ENCODE results near the gene TMEM108. TPM values are rescaled to one million over a fixed set of nuclear protein-coding genes. Genes with fewer than 3 reads are reported as not detected.

TMEM108 gene
- total and polyA plus RNA-seq, 3 donors from 2014 or later: 13.9 to 44.3 (median 16.1) TPM

GRCh38 chr3:133377396-133377795 lies 339.2 kb downstream of the TMEM108 start:
- intact Hi-C loops (cut with DNase I; ENCODE audit: low total_unique reads): no loop called here
- 70 to 93% methylated on average over 2 to 3 of the region's 3 CpGs for WGBS, 2 donors

DNA sequence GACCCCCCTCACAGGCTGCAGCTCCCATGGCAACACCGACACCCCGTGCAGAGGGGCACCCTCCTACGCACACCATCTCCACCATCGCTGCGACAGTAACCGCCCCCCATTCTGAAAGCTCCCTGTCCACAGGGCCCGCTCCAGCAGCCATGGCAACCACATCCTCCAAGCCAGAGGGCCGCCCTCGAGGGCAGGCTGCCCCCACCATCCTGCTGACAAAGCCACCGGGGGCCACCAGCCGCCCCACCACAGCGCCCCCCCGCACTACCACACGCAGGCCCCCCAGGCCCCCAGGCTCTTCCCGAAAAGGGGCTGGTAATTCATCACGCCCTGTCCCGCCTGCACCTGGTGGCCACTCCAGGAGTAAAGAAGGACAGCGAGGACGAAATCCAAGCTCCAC lies 341.7 kb downstream of the TMEM108 start:
- H3K4me1 ChIP-seq: no peaks in the 10 kb centered on the region
- WGBS, 2 donors: 96 to 98% methylated on average over 13 to 14 of the region's 19 CpGs
- TF ChIP-seq POLR2A (IDR thresholded peaks at IDR 0.05) (no peak), CTCF (IDR thresholded peaks at IDR 0.05) (no peak)
- intact Hi-C loops (cut with DNase I; ENCODE audit: low total_unique reads): no loop called here
- no peak overlapping the region for H3K4me3 ChIP-seq
- no peaks in the 10 kb centered on the region for H3K9me3 ChIP-seq
- no peak for DNase-seq
- H3K27ac ChIP-seq: no peak overlapping the region
- H3K36me3 ChIP-seq (ENCODE audit: low read depth, missing control alignments): no peaks in the 10 kb centered on the region
- H3K27me3 ChIP-seq: no peaks in the 10 kb centered on the region

More at GRCh38 chr3:133377396-133377795, 339.2 kb downstream of the TMEM108 start:
- no peaks in the 10 kb centered on the region for H3K36me3 ChIP-seq (ENCODE audit: low read depth, missing control alignments)
- no peaks in the 10 kb centered on the region for H3K27me3 ChIP-seq
- no peaks in the 10 kb centered on the region for H3K9me3 ChIP-seq
- TF ChIP-seq POLR2A (IDR thresholded peaks at IDR 0.05) (no peak), CTCF (IDR thresholded peaks at IDR 0.05) (peak in 2 of 3 experiments; percentile 18 to 49)
- no peak overlapping the region for H3K27ac ChIP-seq
- H3K4me1 ChIP-seq: no peaks in the 10 kb centered on the region
- no peak overlapping the region for H3K4me3 ChIP-seq
- peak; percentile 41 for DNase-seq

DNA sequence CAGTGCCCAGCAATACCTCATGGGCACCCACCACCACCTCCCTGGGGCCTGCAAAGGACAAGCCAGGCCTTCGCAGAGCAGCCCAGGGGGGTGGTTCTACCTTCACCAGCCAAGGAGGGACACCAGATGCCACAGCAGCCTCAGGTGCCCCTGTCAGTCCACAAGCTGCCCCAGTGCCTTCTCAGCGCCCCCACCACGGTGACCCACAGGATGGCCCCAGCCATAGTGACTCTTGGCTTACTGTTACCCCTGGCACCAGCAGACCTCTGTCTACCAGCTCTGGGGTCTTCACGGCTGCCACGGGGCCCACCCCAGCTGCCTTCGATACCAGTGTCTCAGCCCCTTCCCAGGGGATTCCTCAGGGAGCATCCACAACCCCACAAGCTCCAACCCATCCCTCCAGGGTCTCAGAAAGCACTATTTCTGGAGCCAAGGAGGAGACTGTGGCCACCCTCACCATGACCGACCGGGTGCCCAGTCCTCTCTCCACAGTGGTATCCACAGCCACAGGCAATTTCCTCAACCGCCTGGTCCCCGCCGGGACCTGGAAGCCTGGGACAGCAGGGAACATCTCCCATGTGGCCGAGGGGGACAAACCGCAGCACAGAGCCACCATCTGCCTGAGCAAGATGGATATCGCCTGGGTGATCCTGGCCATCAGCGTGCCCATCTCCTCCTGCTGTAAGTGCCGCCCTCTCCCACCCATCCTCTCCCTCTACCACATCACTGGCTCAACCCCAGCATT lies 342.5 kb downstream of the TMEM108 start:
- H3K4me1 ChIP-seq: no peaks in the 10 kb centered on the region
- intact Hi-C loops (cut with DNase I; ENCODE audit: low total_unique reads): no loop called here
- WGBS, 2 donors: 95 to 97% methylated on average over 15 to 16 of the region's 16 CpGs
- no peaks in the 10 kb centered on the region for H3K36me3 ChIP-seq (ENCODE audit: low read depth, missing control alignments)
- no peak overlapping the region for H3K4me3 ChIP-seq
- DNase-seq: no peak
- no peaks in the 10 kb centered on the region for H3K9me3 ChIP-seq
- no peak overlapping the region for H3K27ac ChIP-seq
- no peak for TF ChIP-seq CTCF (IDR thresholded peaks at IDR 0.05)
- TF ChIP-seq POLR2A (IDR thresholded peaks at IDR 0.05): no peak
- no peaks in the 10 kb centered on the region for H3K27me3 ChIP-seq

DNA sequence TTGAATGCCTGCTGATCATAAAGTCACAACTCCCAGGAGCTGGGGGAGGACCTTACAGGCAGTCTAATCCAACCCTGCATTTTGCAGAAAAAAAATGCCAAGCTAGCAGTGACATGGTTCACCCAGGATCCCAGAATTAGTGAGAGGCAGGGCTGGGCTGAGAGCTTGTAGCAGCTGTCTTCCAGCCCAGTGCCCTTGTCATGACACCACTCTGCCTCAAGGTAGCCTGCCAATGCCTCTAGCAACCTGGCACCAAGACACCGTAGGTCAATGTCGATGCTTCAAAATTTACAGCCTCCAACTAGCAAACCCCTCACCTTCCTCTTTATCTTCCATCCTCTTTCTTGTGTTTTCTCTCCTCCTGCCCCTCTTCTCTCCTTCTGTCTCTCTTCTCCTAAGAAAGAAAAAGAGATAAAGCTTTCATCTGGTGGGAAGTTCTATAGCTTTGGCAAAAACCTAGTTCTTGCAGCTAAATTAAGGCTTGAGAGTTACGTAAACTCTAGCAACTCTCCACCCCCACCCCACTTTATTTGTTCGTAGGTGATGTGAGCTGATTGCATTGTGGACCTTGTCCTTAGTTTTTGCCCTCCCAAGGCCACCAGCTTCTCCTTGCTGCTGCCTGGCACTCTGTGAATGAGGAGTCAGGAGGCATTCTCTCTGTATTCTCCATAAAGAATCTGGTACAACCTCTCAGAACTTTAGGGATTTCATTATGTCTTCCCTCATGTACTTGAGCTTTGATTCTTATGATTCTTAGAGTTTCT lies 343.3 kb downstream of the TMEM108 start:
- TF ChIP-seq CTCF (IDR thresholded peaks at IDR 0.05) (no peak), POLR2A (IDR thresholded peaks at IDR 0.05) (no peak)
- Histone ChIP-seq H3K4me1 (no peaks in the 10 kb centered on the region), H3K4me3 (no peak overlapping the region), H3K27ac (no peak overlapping the region), H3K27me3 (no peaks in the 10 kb centered on the region), H3K9me3 (no peaks in the 10 kb centered on the region), H3K36me3 (ENCODE audit: low read depth, missing control alignments) (no peaks in the 10 kb centered on the region)
- no peak for DNase-seq
- 75 to 91% methylated on average over 4 of the region's 4 CpGs for WGBS, 2 donors
- intact Hi-C loops (cut with DNase I; ENCODE audit: low total_unique reads): no loop called here
